ENCODE measurements around the gene PHYKPL. TPM values are rescaled to one million over a fixed set of nuclear protein-coding genes. Genes with fewer than 3 reads are reported as not detected.

PHYKPL gene
- total RNA-seq, 1 donor: 31.5 TPM

DNA sequence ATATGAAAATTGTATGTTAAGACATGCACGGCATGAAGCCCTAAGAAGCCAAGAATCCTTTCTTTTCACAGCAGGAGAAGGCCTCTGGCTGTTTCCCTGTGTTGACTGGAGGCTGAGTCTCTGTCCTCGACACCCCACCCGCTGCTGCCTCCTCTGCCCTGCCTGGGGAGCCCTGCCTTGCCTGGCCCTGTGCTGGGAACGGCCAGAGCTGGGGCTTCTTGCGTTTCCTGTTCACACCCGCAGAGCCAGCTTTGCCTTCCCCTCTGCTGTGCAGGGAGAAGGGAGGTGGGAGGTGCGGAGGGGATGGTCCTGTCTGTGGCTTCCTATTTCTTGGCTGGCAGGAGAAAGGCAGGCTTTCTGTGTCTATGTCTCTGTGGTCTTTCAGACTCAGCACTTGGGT is 38.6 kb downstream of the PHYKPL start:
- H3K4me3 ChIP-seq (ENCODE audit: low read depth, low read length): no peak overlapping the region
- DNase-seq (ENCODE audit: low read depth): no peak
- TF ChIP-seq, protein P1, sequence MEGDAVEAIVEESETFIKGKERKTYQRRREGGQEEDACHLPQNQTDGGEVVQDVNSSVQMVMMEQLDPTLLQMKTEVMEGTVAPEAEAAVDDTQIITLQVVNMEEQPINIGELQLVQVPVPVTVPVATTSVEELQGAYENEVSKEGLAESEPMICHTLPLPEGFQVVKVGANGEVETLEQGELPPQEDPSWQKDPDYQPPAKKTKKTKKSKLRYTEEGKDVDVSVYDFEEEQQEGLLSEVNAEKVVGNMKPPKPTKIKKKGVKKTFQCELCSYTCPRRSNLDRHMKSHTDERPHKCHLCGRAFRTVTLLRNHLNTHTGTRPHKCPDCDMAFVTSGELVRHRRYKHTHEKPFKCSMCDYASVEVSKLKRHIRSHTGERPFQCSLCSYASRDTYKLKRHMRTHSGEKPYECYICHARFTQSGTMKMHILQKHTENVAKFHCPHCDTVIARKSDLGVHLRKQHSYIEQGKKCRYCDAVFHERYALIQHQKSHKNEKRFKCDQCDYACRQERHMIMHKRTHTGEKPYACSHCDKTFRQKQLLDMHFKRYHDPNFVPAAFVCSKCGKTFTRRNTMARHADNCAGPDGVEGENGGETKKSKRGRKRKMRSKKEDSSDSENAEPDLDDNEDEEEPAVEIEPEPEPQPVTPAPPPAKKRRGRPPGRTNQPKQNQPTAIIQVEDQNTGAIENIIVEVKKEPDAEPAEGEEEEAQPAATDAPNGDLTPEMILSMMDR (IDR thresholded peaks at IDR 0.05; ENCODE audit: insufficient read depth, low read depth, low read length): no peak

DNA sequence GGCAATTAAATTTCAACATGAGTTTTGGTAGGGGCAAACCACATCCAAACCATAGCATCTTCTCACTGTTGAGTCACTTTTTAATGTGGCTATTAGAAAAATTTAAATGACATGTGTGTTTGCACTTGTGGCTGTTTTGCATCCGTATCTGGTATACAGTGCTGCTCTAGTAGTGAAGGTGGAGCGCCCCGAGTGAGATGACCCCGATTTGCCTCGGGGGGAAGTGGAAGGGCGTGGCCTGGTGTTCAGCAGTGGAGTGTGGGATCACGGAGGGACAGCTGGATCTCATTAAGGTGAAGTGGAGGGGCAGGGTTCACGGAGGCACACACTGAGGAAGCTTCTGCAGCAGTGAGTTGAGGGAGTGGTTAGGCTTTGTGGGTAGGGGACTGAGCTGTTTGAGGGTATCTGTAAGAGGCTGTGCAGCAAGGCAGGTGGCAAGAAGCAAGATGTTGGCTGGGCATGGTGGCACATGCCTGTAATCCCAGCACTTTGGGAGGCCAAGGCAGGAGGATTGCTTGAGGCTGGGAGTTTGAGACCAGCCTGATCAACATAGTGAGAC is 39.3 kb downstream of the PHYKPL start:
- TF ChIP-seq, protein P1 (IDR thresholded peaks at IDR 0.05; ENCODE audit: insufficient read depth, low read depth, low read length): no peak
- no peak for DNase-seq (ENCODE audit: low read depth)
- H3K4me3 ChIP-seq (ENCODE audit: low read depth, low read length): no peak overlapping the region

DNA sequence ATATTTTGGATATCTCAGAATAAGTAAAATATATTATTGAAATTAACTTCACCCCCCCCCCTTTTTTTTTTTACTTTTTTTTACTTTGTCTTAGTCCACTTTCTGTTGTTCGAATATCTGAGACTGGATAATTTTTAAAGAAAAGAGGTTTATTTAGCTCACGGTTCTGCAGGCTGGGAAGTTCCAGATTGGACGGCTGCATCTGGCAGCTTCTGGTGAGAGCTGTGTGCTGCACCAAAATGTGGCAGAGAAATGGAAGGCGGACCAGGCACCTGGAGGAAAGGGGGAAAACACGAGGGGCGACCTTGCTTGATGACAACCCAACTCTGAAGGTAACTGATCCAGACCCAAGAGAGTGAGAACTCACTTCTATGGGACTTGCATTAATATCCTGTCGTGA is 39.8 kb downstream of the PHYKPL start:
- no peak overlapping the region for H3K4me3 ChIP-seq (ENCODE audit: low read depth, low read length)
- DNase-seq (ENCODE audit: low read depth): no peak
- TF ChIP-seq, protein P1 (IDR thresholded peaks at IDR 0.05; ENCODE audit: insufficient read depth, low read depth, low read length): no peak

DNA sequence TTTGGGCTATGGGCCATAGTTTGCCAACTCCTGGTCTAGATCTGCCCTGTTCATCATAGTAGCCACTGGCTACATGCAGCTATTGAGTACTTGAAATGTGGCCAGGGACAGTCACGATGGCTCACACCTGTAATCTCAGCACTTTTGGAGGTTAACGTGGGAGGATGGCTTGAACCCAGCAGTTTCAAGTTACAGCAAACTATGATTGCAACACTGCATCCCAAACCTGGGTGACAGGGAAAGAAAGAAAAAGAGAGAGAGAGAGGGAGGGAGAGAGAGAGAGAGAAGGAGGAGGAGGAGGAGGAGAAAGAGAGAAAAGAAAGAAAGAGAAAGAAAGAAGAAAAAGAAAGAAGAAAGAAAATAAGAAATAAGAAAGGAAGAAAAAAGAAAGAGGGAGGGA is 40.4 kb downstream of the PHYKPL start:
- TF ChIP-seq, protein P1 (IDR thresholded peaks at IDR 0.05; ENCODE audit: insufficient read depth, low read depth, low read length): no peak
- no peak for DNase-seq (ENCODE audit: low read depth)
- H3K4me3 ChIP-seq (ENCODE audit: low read depth, low read length): no peak overlapping the region

DNA sequence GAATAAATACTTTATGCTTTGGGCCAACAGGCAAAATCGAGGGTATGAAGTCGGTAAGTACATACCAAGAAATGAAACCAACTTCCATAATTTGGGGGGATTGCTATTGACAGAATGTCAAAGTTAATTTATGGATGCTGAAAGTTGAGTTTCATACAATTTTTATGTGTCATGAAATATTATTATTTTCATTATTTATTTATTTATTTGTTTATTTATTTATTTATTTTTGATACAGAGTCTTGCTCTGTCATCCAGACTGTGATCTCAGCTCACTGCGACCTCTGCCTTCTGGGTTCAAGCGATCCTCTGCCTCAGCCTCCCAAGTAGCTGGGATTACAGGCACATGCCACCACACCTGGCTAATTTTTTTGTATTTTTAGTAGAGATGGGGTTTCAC is 40.9 kb downstream of the PHYKPL start:
- H3K4me3 ChIP-seq (ENCODE audit: low read depth, low read length): no peak overlapping the region
- TF ChIP-seq, protein P1 (IDR thresholded peaks at IDR 0.05; ENCODE audit: insufficient read depth, low read depth, low read length): no peak
- no peak for DNase-seq (ENCODE audit: low read depth)

DNA sequence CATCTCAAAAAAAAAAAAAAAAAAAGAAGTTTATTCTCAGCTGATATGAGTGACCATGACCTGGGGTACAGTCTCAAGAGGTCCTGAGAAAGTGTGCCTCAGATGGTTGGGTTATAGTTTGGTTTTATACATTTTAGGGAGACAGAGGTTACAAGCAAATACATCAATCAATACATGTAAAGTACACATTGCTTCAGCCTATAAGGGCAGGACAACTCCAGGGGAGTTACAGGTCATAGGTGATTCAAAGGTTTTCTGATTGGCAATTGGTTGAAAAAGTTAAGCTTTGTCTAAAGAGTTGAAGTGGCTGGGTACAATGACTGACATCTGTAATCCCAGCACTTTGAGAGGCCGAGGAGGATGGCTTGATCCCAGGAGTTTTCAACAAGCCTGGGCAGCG is 43.2 kb downstream of the PHYKPL start:
- DNase-seq (ENCODE audit: low read depth): no peak
- TF ChIP-seq, protein P1 (IDR thresholded peaks at IDR 0.05; ENCODE audit: insufficient read depth, low read depth, low read length): no peak
- H3K4me3 ChIP-seq (ENCODE audit: low read depth, low read length): no peak overlapping the region

DNA sequence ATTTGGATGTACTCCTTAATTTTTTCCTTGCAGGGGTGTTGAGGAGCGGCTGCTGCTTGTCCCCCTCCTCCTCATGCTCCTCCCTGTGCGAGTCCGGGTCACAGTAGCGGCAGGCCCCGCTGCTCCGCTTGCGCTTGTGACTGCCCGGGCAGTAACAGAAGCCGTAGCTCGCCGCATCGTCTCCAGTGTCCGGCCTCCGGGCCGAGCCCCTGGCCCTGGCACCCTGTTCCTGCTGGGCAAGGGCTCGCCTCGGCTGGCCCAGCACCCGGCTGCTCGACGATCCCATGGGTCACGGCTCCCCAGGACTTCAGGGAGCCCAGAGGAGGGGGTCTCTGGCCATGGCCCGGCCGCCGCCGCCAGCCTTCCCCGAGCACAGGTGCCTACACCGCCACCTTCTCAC is 45.6 kb downstream of the PHYKPL start, which contains the start of gene GMCL2:
Gene GMCL2, minus strand, starts transcription at position 358 of the 400 bp plus-strand sequence. Its CDS starts 72 bp downstream, at position 286.
- TF ChIP-seq, protein P1 (IDR thresholded peaks at IDR 0.05; ENCODE audit: insufficient read depth, low read depth, low read length): no peak
- no peak for DNase-seq (ENCODE audit: low read depth)
- no peak within 1 kb of the TSS for H3K4me3 ChIP-seq (ENCODE audit: low read depth, low read length)

Measured in fibroblast of villous mesenchyme (primary cell).